ENCODE results near the gene MED27.

DNA sequence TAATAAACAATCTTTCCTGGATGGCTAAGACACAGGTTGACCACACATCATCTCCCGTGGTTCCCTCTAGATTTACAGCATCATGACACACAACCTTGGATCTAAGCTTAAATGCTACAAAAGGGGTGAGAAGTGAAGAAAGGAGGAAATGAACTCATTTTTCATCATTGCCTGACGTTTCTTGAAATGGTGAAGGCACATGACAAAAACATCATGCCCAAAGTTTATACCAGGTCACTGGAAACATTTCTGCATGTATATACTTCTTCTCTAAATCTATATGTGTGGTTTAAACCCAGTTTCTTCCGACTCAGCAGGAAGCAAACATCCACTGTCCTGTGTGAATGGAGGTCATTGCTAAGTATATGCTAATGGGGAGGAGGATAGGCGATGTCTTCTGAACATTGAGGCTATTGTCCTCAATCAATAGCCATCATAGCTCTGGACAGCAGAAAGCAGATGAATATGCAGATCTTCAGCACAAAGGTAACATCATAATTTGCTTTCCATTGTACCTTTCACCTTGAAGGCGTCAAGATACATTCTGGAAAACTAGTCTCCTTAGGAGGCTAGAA is 137.4 kb downstream of the MED27 start:
- TF ChIP-seq, protein P1, sequence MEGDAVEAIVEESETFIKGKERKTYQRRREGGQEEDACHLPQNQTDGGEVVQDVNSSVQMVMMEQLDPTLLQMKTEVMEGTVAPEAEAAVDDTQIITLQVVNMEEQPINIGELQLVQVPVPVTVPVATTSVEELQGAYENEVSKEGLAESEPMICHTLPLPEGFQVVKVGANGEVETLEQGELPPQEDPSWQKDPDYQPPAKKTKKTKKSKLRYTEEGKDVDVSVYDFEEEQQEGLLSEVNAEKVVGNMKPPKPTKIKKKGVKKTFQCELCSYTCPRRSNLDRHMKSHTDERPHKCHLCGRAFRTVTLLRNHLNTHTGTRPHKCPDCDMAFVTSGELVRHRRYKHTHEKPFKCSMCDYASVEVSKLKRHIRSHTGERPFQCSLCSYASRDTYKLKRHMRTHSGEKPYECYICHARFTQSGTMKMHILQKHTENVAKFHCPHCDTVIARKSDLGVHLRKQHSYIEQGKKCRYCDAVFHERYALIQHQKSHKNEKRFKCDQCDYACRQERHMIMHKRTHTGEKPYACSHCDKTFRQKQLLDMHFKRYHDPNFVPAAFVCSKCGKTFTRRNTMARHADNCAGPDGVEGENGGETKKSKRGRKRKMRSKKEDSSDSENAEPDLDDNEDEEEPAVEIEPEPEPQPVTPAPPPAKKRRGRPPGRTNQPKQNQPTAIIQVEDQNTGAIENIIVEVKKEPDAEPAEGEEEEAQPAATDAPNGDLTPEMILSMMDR (IDR thresholded peaks at IDR 0.05), result no peak
- no peak for TF ChIP-seq POLR2A (IDR thresholded peaks at IDR 0.05)
